NCI-H2081 (cell line): ENCODE data around the gene TCEANC.
"Not testable (repeated sequence)": the region's sequence is repeated elsewhere in the genome, so short reads cannot be mapped to it uniquely, and the experiment has no call there.

Experiments
- DNase-seq, 2 experiments: peaks; one replicate each; lab custom pipeline; 2025; lab: John Stamatoyannopoulos, UW

TCEANC gene

GRCh38 chrX:13652850-13653693 is at the start of gene TCEANC:
Gene TCEANC, plus strand, starts transcription at chrX:13653141. Its CDS starts 9,368 bp downstream, at chrX:13662509.
- peak; percentile 96 to 98 for DNase-seq

GRCh38 chrX:13605611-13606010 is 47.3 kb upstream of the TCEANC start:
- no peak for DNase-seq

GRCh38 chrX:13607331-13607995 is 45.5 kb upstream of the TCEANC start:
- no peak for DNase-seq

GRCh38 chrX:13607996-13608365 is 45.0 kb upstream of the TCEANC start:
- DNase-seq = no peak

GRCh38 chrX:13614154-13614553 is 38.8 kb upstream of the TCEANC start:
- no peak for DNase-seq

- DNase-seq = no peak
Measured at GRCh38 chrX:13620207-13620606, 32.7 kb upstream of the TCEANC start.

GRCh38 chrX:13622401-13622964 is 30.5 kb upstream of the TCEANC start:
- DNase-seq = no peak

- DNase-seq = no peak
Measured at GRCh38 chrX:13627306-13627705, 25.6 kb upstream of the TCEANC start.

- not testable (repeated sequence) for DNase-seq
Measured at GRCh38 chrX:13637224-13637623, 15.7 kb upstream of the TCEANC start.

GRCh38 chrX:13638021-13638420 is 14.9 kb upstream of the TCEANC start:
- no peak for DNase-seq

- no peak for DNase-seq
Measured at GRCh38 chrX:13638826-13639225, 14.1 kb upstream of the TCEANC start.

- DNase-seq = not testable (repeated sequence)
Measured at GRCh38 chrX:13641684-13642083, 11.3 kb upstream of the TCEANC start.

- DNase-seq = no peak
Measured at GRCh38 chrX:13645464-13646153, 7.3 kb upstream of the TCEANC start.

GRCh38 chrX:13646154-13646549 is 6.8 kb upstream of the TCEANC start:
- peak; percentile 38 to 57 for DNase-seq

GRCh38 chrX:13647709-13648212 is 5.2 kb upstream of the TCEANC start:
- peak in 1 of 2 experiments; percentile 34 for DNase-seq

- not testable (repeated sequence) for DNase-seq
Measured at GRCh38 chrX:13648336-13648735, 4.6 kb upstream of the TCEANC start.

GRCh38 chrX:13649838-13650237 is 3.1 kb upstream of the TCEANC start:
- no peak for DNase-seq

- no peak for DNase-seq
Measured at GRCh38 chrX:13650318-13650717, 2.6 kb upstream of the TCEANC start.

- DNase-seq = no peak
Measured at GRCh38 chrX:13651150-13651549, 1.8 kb upstream of the TCEANC start.

GRCh38 chrX:13652287-13652793 is 601 bp upstream of the TCEANC start:
- no peak for DNase-seq

GRCh38 chrX:13654116-13654515 is 1.2 kb downstream of the TCEANC start:
- no peak for DNase-seq

GRCh38 chrX:13655674-13656073 is 2.7 kb downstream of the TCEANC start:
- no peak for DNase-seq
